T-helper 17 cell (primary cell): ENCODE data around the gene PVR. TPM values are rescaled to one million over a fixed set of nuclear protein-coding genes. Genes with fewer than 3 reads are reported as not detected.

Experiments
- ATAC-seq: fragments of 150-1000 bp; cut with Tn5 transposase; 2 replicates; pipeline ENCODE4 v1.10.0; 2021; ENCODE audit warnings: mild to moderate bottlenecking, moderate library complexity
- DNase-seq, 3 donors: peaks; one replicate each; pipeline versions ENCODE4 v3.0.0 to v3.0.0-alpha.2; 2020 to 2021
- H3K9me3 ChIP-seq: one replicate; pipeline ENCODE4 v1.7.0; 2013; ENCODE audit warnings: low read length, mild to moderate bottlenecking; ENCODE audit not compliant: control insufficient read depth, poor library complexity, severe bottlenecking
- H3K27ac Mint-ChIP-seq: one replicate; pipeline ENCODE4 v1.8.0; 2022; ENCODE audit warnings: mild to moderate bottlenecking, moderate library complexity, mixed read lengths
- H3K27me3 Mint-ChIP-seq: one replicate; pipeline ENCODE4 v1.8.0; 2022; ENCODE audit warnings: mixed read lengths
- H3K36me3 Mint-ChIP-seq: one replicate; pipeline ENCODE4 v1.8.0; 2022; ENCODE audit warnings: low read depth, mixed read lengths
- H3K4me1 Mint-ChIP-seq: one replicate; pipeline ENCODE4 v1.8.0; 2022; ENCODE audit warnings: mild to moderate bottlenecking, mixed read lengths
- H3K4me3 Mint-ChIP-seq: one replicate; pipeline ENCODE4 v1.8.0; 2022; ENCODE audit warnings: mild to moderate bottlenecking, moderate library complexity, mixed read lengths
- total RNA-seq, 4 donors: library from RNA in 2 of 4; stranded (reverse) in 2 of 4; gene quantifications; one replicate each; pipeline ENCODE4 v1.2.3 and lab custom pipeline; 2022 to 2026

PVR gene
- total RNA-seq, 2 donors from 2014 or later: 0.70 to 0.94 TPM

GRCh38 chr19:44696939-44697669 is 53.4 kb downstream of the PVR start:
- Mint-ChIP-seq H3K4me1 (peaks cover 15% of the 10 kb centered on the region), H3K4me3 (no peak overlapping the region), H3K36me3 (peaks cover 4% of the 10 kb centered on the region), H3K27me3 (peaks cover 12% of the 10 kb centered on the region), H3K27ac (peak overlapping the region; percentile 29)
- no peak for ATAC-seq
- DNase-seq: no peak
- H3K9me3 ChIP-seq: no peaks in the 10 kb centered on the region

- Mint-ChIP-seq H3K4me3 (no peak overlapping the region), H3K4me1 (peaks cover 11% of the 10 kb centered on the region), H3K36me3 (peaks cover 4% of the 10 kb centered on the region), H3K27ac (peak overlapping the region; percentile 19), H3K27me3 (peaks cover 12% of the 10 kb centered on the region)
- no peaks in the 10 kb centered on the region for H3K9me3 ChIP-seq
- no peak for DNase-seq
- ATAC-seq: no peak
Measured at GRCh38 chr19:44697670-44698034, 53.9 kb downstream of the PVR start.

- DNase-seq: no peak
- H3K4me3 Mint-ChIP-seq: no peak within 1 kb of the TSS
- H3K27ac Mint-ChIP-seq: peak within 1 kb of the TSS; percentile 19
- no peak for ATAC-seq
- H3K27me3 Mint-ChIP-seq: peaks cover 12% of the 10 kb centered on the region
- H3K4me1 Mint-ChIP-seq: peaks cover 8% of the 10 kb centered on the region
- no peaks in the 10 kb centered on the region for H3K9me3 ChIP-seq
- H3K36me3 Mint-ChIP-seq: peaks cover 4% of the 10 kb centered on the region
Measured at GRCh38 chr19:44698492-44699201, 54.9 kb downstream of the PVR start, which contains the start of gene CEACAM16. Gene CEACAM16 (plus strand): TSS chr19:44699151. CDS start chr19:44701457, 2,306 bp downstream.

- no peak for DNase-seq
- H3K9me3 ChIP-seq: no peaks in the 10 kb centered on the region
- H3K27ac Mint-ChIP-seq: no peak overlapping the region
- ATAC-seq: no peak
- H3K36me3 Mint-ChIP-seq: peaks cover 4% of the 10 kb centered on the region
- peaks cover 4% of the 10 kb centered on the region for H3K4me1 Mint-ChIP-seq
- no peak overlapping the region for H3K4me3 Mint-ChIP-seq
- peaks cover 12% of the 10 kb centered on the region for H3K27me3 Mint-ChIP-seq
Measured at GRCh38 chr19:44700547-44700946, 56.8 kb downstream of the PVR start.

GRCh38 chr19:44701228-44701627 is 57.5 kb downstream of the PVR start:
- Mint-ChIP-seq H3K27ac (no peak overlapping the region), H3K4me3 (no peak overlapping the region), H3K36me3 (peaks cover 4% of the 10 kb centered on the region), H3K27me3 (peaks cover 12% of the 10 kb centered on the region), H3K4me1 (peaks cover 4% of the 10 kb centered on the region)
- no peak for ATAC-seq
- DNase-seq: no peak
- no peaks in the 10 kb centered on the region for H3K9me3 ChIP-seq

- no peak for DNase-seq
- H3K4me3 Mint-ChIP-seq: no peak overlapping the region
- no peaks in the 10 kb centered on the region for H3K36me3 Mint-ChIP-seq
- no peak for ATAC-seq
- peaks cover 9% of the 10 kb centered on the region for H3K27me3 Mint-ChIP-seq
- no peak overlapping the region for H3K27ac Mint-ChIP-seq
- no peaks in the 10 kb centered on the region for H3K9me3 ChIP-seq
- H3K4me1 Mint-ChIP-seq: no peaks in the 10 kb centered on the region
Measured at GRCh38 chr19:44702551-44703176, 59.0 kb downstream of the PVR start.

GRCh38 chr19:44703336-44704078 is 59.8 kb downstream of the PVR start:
- no peak overlapping the region for H3K4me3 Mint-ChIP-seq

GRCh38 chr19:44704982-44705381 is 61.3 kb downstream of the PVR start:
- H3K27me3 Mint-ChIP-seq: no peaks in the 10 kb centered on the region
- DNase-seq: no peak
- no peak for ATAC-seq

More at GRCh38 chr19:44703336-44704078, 59.8 kb downstream of the PVR start:
- H3K36me3 Mint-ChIP-seq: no peaks in the 10 kb centered on the region
- no peaks in the 10 kb centered on the region for H3K4me1 Mint-ChIP-seq
- no peak overlapping the region for H3K27ac Mint-ChIP-seq
- peaks cover 3% of the 10 kb centered on the region for H3K27me3 Mint-ChIP-seq
- H3K9me3 ChIP-seq: no peaks in the 10 kb centered on the region
- ATAC-seq: no peak
- DNase-seq: no peak

GRCh38 chr19:44705502-44706010 is 61.8 kb downstream of the PVR start:
- H3K9me3 ChIP-seq: no peaks in the 10 kb centered on the region
- Mint-ChIP-seq H3K36me3 (no peaks in the 10 kb centered on the region), H3K4me3 (no peak overlapping the region), H3K27me3 (no peaks in the 10 kb centered on the region), H3K27ac (no peak overlapping the region), H3K4me1 (no peaks in the 10 kb centered on the region)
- ATAC-seq: no peak
- no peak for DNase-seq

More at GRCh38 chr19:44704982-44705381, 61.3 kb downstream of the PVR start:
- H3K27ac Mint-ChIP-seq: no peak overlapping the region
- no peaks in the 10 kb centered on the region for H3K9me3 ChIP-seq
- no peaks in the 10 kb centered on the region for H3K4me1 Mint-ChIP-seq
- H3K36me3 Mint-ChIP-seq: no peaks in the 10 kb centered on the region
- H3K4me3 Mint-ChIP-seq: no peak overlapping the region

- Mint-ChIP-seq H3K27me3 (peaks cover 5% of the 10 kb centered on the region), H3K27ac (no peak overlapping the region), H3K36me3 (no peaks in the 10 kb centered on the region), H3K4me1 (no peaks in the 10 kb centered on the region), H3K4me3 (no peak overlapping the region)
- H3K9me3 ChIP-seq: no peaks in the 10 kb centered on the region
- no peak for DNase-seq
- ATAC-seq: no peak
Measured at GRCh38 chr19:44706506-44707236, 63.0 kb downstream of the PVR start.

GRCh38 chr19:44707794-44708193 is 64.1 kb downstream of the PVR start:
- Mint-ChIP-seq H3K27ac (no peak overlapping the region), H3K4me3 (no peak overlapping the region), H3K36me3 (no peaks in the 10 kb centered on the region), H3K4me1 (no peaks in the 10 kb centered on the region), H3K27me3 (peaks cover 5% of the 10 kb centered on the region)
- H3K9me3 ChIP-seq: no peaks in the 10 kb centered on the region
- ATAC-seq (no peak), DNase-seq (no peak)

- peaks cover 5% of the 10 kb centered on the region for H3K27me3 Mint-ChIP-seq
- no peak overlapping the region for H3K4me3 Mint-ChIP-seq
- DNase-seq: no peak
- no peak overlapping the region for H3K27ac Mint-ChIP-seq
- no peaks in the 10 kb centered on the region for H3K9me3 ChIP-seq
- no peaks in the 10 kb centered on the region for H3K36me3 Mint-ChIP-seq
- H3K4me1 Mint-ChIP-seq: no peaks in the 10 kb centered on the region
- no peak for ATAC-seq
Measured at GRCh38 chr19:44708940-44709339, 65.2 kb downstream of the PVR start.
